Lower leg skin (tissue), 4 donors: Measurements from ENCODE around the gene TGFBI. TPM values are rescaled to one million over a fixed set of nuclear protein-coding genes. Genes with fewer than 3 reads are reported as not detected.

Source experiments
- DNase-seq, 2 donors: peaks; one replicate each; pipeline ENCODE4 v3.0.0-alpha.2; 2019; ENCODE audit warnings: low spot score in 2 of 2
- H3K4me3 ChIP-seq: fragments of 200-600 bp; sonication (generic); 2 replicates; pipeline ENCODE4 v1.5.1; 2017; ENCODE audit warnings: mild to moderate bottlenecking, low read depth; ENCODE audit not compliant: poor library complexity, severe bottlenecking
- CTCF ChIP-seq, 3 donors: fragments of 450-650 bp; IDR thresholded peaks; one replicate each; pipeline ENCODE4 v1.5.1; 2016; ENCODE audit warnings: antibody characterized with exemption in 3 of 3, mild to moderate bottlenecking in 3 of 3, moderate library complexity in 2 of 3
- POLR2A ChIP-seq, 2 donors: fragments of 450-650 bp; IDR thresholded peaks; one replicate each; pipeline ENCODE4 v1.6.1; 2016 to 2017; ENCODE audit warnings: antibody characterized with exemption in 2 of 2, mild to moderate bottlenecking in 1 of 2, moderate library complexity in 1 of 2
- WGBS, 2 donors: methylation state at CpG; one replicate each; pipeline ENCODE4 v1.1.5; 2018; 5-methylcytosine and 5-hydroxymethylcytosine counted together
- intact Hi-C: fragments of 100-400 bp; cut with DNase I; formaldehyde crosslinking; loops from one replicate; pipeline ENCODE4 v1.15.0; 2023; ENCODE audit warnings: low total_unique reads
- total RNA-seq, 4 donors: library from RNA; depleted of rRNA; stranded (reverse); fragments of >200 nt; gene quantifications; one replicate each; pipeline ENCODE4 v1.1.0, GENCODE V29; 2016

The TGFBI gene
- total RNA-seq, 4 donors from 2014 or later, result 312 to 829 (median 484) TPM

- intact Hi-C loops, result no loop called here
- H3K4me3 ChIP-seq, result no peak overlapping the region
- 74 to 79% methylated on average over 8 of the region's 8 CpGs for WGBS, 2 donors
- no peak for DNase-seq
- no peak for TF ChIP-seq CTCF (IDR thresholded peaks at IDR 0.05)
- TF ChIP-seq POLR2A (IDR thresholded peaks at IDR 0.05), result no peak
Observed at GRCh38 chr5:135997673-135998335, 31.0 kb upstream of the TGFBI start.

GRCh38 chr5:135998889-135999288, 29.9 kb upstream of the TGFBI start:
- no peak for DNase-seq
- TF ChIP-seq CTCF (IDR thresholded peaks at IDR 0.05), result no peak
- no peak for TF ChIP-seq POLR2A (IDR thresholded peaks at IDR 0.05)
- WGBS, 2 donors, result 94% methylated on average over 6 of the region's 6 CpGs
- intact Hi-C loops, result no loop called here
- no peak overlapping the region for H3K4me3 ChIP-seq

- intact Hi-C loops, result no loop called here
- no peak for TF ChIP-seq CTCF (IDR thresholded peaks at IDR 0.05)
- TF ChIP-seq POLR2A (IDR thresholded peaks at IDR 0.05), result no peak
- 75 to 82% methylated on average over 8 of the region's 8 CpGs for WGBS, 2 donors
- DNase-seq, result no peak
- H3K4me3 ChIP-seq, result no peak overlapping the region
Observed at GRCh38 chr5:135999406-136000139, 29.2 kb upstream of the TGFBI start.

GRCh38 chr5:136000147-136000546, 28.6 kb upstream of the TGFBI start:
- no peak for DNase-seq
- 95 to 96% methylated on average over 2 of the region's 2 CpGs for WGBS, 2 donors
- no peak overlapping the region for H3K4me3 ChIP-seq
- TF ChIP-seq CTCF (IDR thresholded peaks at IDR 0.05), result no peak
- no peak for TF ChIP-seq POLR2A (IDR thresholded peaks at IDR 0.05)
- intact Hi-C loops, result no loop called here

- TF ChIP-seq CTCF (IDR thresholded peaks at IDR 0.05), result no peak
- TF ChIP-seq POLR2A (IDR thresholded peaks at IDR 0.05), result no peak
- intact Hi-C loops, result no loop called here
- WGBS, 2 donors, result 72 to 74% methylated on average over 3 of the region's 3 CpGs
- no peak for DNase-seq
- no peak overlapping the region for H3K4me3 ChIP-seq
Observed at GRCh38 chr5:136000932-136001331, 27.9 kb upstream of the TGFBI start.
